ENCODE measurements around the gene JADE2.
A peak's percentile ranks its signal among the peaks of the same experiment; 100 is the strongest.

Gene JADE2

DNA sequence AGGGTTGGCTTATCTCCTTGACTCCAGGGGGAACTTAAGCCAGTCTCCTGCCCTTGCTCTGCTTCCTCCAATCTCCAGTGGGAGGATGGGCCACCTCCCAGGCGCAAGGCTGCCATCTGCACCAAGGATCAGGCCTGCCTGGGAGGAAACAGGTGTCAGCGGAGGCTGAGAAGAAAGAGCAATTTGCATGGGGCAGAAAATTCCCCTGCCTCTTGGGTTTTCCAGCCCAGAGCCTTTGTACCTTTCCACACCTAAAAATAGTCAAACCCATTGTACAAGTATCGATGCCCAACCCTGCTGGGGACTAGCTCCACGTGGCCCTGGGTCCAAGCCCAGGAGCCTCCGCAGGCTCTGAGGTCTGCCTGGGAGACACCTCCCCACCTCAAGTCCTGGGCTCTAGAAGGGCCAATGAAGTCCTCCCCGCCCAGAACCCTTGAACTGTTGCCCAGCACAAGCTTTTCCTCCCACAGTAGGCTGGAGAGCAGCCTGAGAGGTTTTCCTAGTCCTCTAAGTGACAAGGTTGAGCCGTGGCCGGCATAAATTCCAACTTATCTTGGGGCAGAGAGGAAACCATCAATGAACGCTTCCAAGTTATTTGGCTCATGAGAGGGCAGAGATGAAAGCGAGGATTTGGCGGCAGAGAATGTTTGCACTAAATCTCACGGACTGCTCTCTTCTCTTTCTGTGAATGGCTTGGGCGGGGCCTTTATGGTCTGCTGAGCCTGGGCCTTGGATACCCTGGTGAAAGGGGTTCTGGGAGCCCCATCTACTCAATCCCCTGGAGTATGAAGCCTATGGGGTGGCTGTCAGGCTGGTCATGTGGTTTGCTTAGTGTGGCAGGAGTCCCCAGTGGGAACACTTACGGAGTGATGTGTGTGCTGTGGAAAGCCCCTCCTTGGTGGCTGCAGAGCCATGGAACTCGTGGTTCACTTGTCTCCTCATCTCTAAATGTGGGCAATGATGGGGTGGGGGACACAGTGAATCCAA is 15.6 kb downstream of the JADE2 start:
- TF ChIP-seq, protein P1, sequence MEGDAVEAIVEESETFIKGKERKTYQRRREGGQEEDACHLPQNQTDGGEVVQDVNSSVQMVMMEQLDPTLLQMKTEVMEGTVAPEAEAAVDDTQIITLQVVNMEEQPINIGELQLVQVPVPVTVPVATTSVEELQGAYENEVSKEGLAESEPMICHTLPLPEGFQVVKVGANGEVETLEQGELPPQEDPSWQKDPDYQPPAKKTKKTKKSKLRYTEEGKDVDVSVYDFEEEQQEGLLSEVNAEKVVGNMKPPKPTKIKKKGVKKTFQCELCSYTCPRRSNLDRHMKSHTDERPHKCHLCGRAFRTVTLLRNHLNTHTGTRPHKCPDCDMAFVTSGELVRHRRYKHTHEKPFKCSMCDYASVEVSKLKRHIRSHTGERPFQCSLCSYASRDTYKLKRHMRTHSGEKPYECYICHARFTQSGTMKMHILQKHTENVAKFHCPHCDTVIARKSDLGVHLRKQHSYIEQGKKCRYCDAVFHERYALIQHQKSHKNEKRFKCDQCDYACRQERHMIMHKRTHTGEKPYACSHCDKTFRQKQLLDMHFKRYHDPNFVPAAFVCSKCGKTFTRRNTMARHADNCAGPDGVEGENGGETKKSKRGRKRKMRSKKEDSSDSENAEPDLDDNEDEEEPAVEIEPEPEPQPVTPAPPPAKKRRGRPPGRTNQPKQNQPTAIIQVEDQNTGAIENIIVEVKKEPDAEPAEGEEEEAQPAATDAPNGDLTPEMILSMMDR (conservative IDR thresholded peaks at IDR 0.05; ENCODE audit: low read length), result no peak
- no peak for DNase-seq (ENCODE audit: low read depth)
- no peak overlapping the region for H3K4me3 ChIP-seq (ENCODE audit: low read length)

DNA sequence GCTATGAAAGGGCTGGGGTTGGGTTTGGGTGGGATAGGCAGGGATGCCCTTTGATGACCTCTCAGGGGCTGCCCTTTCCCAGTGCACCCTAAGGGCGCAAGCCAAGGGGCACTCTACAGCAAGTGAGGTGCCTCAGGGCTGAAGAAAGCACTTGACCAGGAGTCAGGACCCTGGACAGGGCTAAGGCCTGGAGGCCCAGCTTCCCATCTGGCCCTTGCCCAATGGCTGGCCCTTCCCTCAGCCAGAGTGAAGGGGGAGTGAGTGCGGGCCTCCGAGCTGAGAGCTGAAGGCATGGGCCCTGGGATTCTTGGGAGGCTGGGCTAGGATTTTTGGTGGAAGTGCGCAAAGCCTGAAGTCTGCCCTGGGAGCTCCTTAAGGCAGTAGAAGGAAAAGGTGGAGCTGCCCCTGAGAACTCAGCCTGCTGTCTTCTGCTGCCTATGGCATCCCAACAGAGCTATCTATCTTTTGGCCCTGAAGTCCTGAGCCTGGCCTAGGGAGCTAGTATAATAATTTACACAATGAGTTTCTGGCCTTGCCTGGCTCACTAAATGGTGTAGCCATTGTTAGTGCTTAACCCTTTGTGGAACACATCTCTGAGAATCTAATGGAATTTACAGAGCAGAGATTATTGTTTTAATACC is 16.4 kb downstream of the JADE2 start:
- no peak for DNase-seq (ENCODE audit: low read depth)
- TF ChIP-seq, protein P1 (conservative IDR thresholded peaks at IDR 0.05; ENCODE audit: low read length), result no peak
- no peak overlapping the region for H3K4me3 ChIP-seq (ENCODE audit: low read length)

DNA sequence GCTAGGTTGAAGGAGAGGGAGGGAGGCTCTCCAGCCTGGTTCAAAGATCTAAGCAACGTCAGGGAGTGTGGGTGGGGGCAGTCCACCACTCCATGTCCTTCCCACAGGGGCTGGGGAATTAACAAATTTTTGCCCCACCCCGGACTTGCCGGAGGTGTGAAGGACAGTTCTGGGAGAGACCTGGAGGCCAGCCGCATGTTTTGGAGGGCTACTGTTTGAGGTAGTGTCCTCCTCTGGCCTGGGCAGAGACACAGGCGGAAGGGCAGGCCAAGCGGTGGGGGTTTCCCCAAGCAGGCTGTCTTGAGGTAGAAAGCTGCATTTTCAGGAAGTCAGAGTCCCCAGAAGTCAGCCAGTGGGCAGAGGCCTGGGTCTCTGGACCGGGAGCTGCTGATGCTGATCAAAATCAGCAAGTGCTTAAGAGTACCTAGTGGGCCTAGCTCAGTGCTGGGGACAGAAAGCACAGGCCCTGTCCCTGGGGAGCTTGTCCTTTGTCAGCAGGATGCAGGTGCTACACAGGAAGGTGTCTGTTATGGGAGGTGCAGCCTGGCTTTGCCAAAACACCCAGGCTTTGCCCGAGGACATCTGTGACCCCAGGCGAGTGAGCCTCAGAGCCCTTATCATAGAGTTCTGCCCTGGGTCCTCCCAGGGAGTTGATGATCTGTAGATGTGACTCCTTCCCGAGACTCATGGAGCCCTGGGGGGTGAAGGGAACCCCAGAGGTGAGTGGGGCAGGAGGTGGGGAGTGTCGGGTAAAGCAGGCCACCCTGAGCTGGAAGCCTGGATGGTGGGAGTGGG is 18.5 kb downstream of the JADE2 start:
- DNase-seq (ENCODE audit: low read depth), result no peak
- TF ChIP-seq, protein P1 (conservative IDR thresholded peaks at IDR 0.05; ENCODE audit: low read length), result no peak
- H3K4me3 ChIP-seq (ENCODE audit: low read length), result no peak overlapping the region

DNA sequence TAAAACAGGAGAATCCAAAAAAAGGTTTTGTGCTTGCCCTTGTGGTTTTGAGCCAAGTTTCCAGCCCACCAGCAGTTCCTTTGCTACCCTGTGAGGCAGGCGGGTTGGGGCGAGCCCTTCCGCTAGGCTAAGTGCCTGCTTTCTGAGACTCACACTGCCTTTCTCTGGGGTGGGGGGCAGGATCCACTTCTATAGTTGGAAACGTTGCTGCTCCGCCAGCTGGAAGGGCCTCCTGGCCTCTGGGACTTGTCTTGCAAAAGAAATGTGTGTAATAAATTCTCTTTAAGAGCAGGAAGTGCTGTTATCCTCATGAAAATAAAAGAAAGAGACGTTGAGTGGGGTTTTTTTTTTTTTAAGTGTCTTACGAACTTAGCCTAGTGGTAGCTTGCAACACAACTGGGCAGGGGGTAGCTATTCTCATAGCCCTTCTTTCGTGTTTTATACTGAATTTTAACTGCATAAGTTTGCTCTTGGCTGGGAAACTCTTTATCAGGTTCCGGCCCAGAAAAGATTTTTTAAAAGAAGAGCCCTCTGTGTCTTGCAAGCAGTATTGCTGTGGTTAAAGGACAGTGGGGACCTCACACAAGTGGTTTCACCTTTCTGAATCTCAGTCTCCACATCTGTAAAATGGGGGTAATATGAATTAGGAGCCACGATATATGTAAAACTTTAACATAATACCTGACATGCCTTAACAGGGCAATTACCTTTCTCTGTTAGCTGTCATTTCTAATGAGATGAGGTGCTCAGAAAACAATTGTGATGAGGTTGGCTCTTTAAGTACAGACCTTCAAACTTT is 19.8 kb downstream of the JADE2 start:
- no peak overlapping the region for H3K4me3 ChIP-seq (ENCODE audit: low read length)
- TF ChIP-seq, protein P1 (conservative IDR thresholded peaks at IDR 0.05; ENCODE audit: low read length), result no peak
- no peak for DNase-seq (ENCODE audit: low read depth)

DNA sequence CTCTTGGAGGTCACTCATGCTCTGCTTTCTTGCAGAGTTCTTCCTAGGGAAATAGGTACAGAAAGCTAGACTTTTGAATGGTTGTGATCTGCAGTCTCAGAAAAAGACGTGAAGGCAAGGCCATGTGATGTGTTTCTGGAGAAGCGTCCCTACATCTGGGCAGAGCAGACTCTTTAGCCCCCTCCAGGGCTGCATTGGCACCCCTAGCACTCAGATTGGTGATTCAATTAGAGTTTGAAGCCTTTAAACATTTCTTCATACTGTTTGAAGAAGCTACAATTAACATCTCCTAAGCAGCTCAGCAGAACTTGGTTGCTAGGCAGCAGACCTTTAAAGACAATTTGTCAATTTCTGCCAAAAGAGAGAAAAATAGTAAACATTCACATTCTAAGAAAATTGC is 21.6 kb downstream of the JADE2 start:
- TF ChIP-seq, protein P1 (conservative IDR thresholded peaks at IDR 0.05; ENCODE audit: low read length), result no peak
- H3K4me3 ChIP-seq (ENCODE audit: low read length), result no peak overlapping the region
- DNase-seq (ENCODE audit: low read depth), result no peak

DNA sequence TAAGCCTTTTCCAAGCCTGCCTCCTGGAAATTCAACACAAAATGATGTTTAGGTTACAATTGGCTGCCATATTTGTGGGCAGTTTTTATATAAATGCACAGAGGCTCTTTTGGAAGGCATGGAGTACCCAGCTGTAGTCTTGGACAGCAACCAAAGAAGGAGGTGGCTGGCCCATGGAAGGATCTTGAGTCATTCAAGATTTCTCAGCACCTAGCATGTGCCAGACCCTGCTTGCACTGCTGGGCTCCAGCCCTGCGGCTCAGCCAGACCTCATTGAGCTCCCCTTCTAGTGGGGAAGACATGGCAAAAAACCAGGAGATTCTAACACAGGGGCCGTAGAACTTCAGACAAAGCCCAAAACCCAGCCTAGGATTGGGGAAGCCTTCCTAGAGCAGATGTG is 22.1 kb downstream of the JADE2 start:
- TF ChIP-seq, protein P1 (conservative IDR thresholded peaks at IDR 0.05; ENCODE audit: low read length), result no peak
- DNase-seq (ENCODE audit: low read depth), result peak; percentile 83
- H3K4me3 ChIP-seq (ENCODE audit: low read length), result no peak overlapping the region

Measured in AG10803 (cell line).